ENCODE results near the gene GCSAML.

- no peak for TF ChIP-seq CTCF (IDR thresholded peaks at IDR 0.05 in 4 of 5, conservative IDR thresholded peaks at IDR 0.05 in 1 of 5)
- no peak for TF ChIP-seq POLR2A (IDR thresholded peaks at IDR 0.05)
These were observed 19.1 kb upstream of the GCSAML start for GRCh38 chr1:247529771-247530355.
